A673 (cell line): ENCODE results near the gene C18orf54. TPM values are rescaled to one million over a fixed set of nuclear protein-coding genes. Genes with fewer than 3 reads are reported as not detected.

ENCODE experiments used
- BruUV-seq: library from RNA; stranded (reverse); fragments of 400-500 nt; replicated peaks from 2 replicates; lab custom pipeline; 2021; lab: Mats Ljungman, UMichigan
- CTCF ChIA-PET: fragments of 300-600 bp; sonication (Branson Sonifier 250); formaldehyde crosslinking; loops from one replicate; lab custom pipeline; 2022; ENCODE audit warnings: antibody characterized with exemption; lab: Charles Lee
- POLR2A ChIA-PET: fragments of 300-600 bp; sonication (Branson Sonifier 250); formaldehyde crosslinking; loops from one replicate; lab custom pipeline; 2022; ENCODE audit warnings: antibody characterized with exemption; ENCODE audit not compliant: low non-redundant PET; lab: Charles Lee
- DNase-seq: peaks from one replicate; pipeline ENCODE4 v3.0.0-alpha.2; 2015; ENCODE audit warnings: low spot score
- H3K27ac ChIP-seq: fragments of 200-600 bp; sonication (generic); 2 replicates; pipeline ENCODE4 v1.5.1; 2016; ENCODE audit warnings: mixed run types, low read depth, mild to moderate bottlenecking, mixed read lengths, antibody characterized with exemption, low read length; ENCODE audit not compliant: poor library complexity, severe bottlenecking
- H3K27me3 ChIP-seq: fragments of 200-600 bp; sonication (generic); replicated peaks from 2 replicates; pipeline ENCODE4 v1.6.1; 2017; ENCODE audit warnings: mixed run types, low read depth, mild to moderate bottlenecking, mixed read lengths, antibody characterized with exemption, low read length; ENCODE audit not compliant: insufficient read depth, poor library complexity
- H3K36me3 ChIP-seq: fragments of 200-600 bp; sonication (generic); 2 replicates; pipeline ENCODE4 v1.6.1; 2016; ENCODE audit warnings: mixed run types, mild to moderate bottlenecking, mixed read lengths, antibody characterized with exemption, low read length; ENCODE audit not compliant: insufficient read depth, poor library complexity, severe bottlenecking
- H3K4me1 ChIP-seq: fragments of 200-600 bp; sonication (generic); 2 replicates; pipeline ENCODE4 v1.6.1; 2017; ENCODE audit warnings: mixed run types, mild to moderate bottlenecking, mixed read lengths, antibody characterized with exemption, low read length; ENCODE audit not compliant: insufficient read depth, poor library complexity, severe bottlenecking
- H3K4me3 ChIP-seq: fragments of 200-600 bp; sonication (generic); 2 replicates; pipeline ENCODE4 v1.5.1; 2016; ENCODE audit warnings: low read depth, mixed run types, mild to moderate bottlenecking, mixed read lengths, low read length; ENCODE audit not compliant: poor library complexity, severe bottlenecking
- H3K9me3 ChIP-seq: fragments of 200-600 bp; sonication (generic); 2 replicates; pipeline ENCODE4 v1.6.1; 2016; ENCODE audit warnings: mixed run types, low read depth, mild to moderate bottlenecking, mixed read lengths, antibody characterized with exemption, low read length; ENCODE audit not compliant: poor library complexity, severe bottlenecking
- EZH2 ChIP-seq: fragments of 200-600 bp; sonication (generic); IDR thresholded peaks from 2 replicates; pipeline ENCODE4 v1.6.1; 2017; ENCODE audit warnings: borderline replicate concordance, low read depth, mild to moderate bottlenecking, mixed read lengths, antibody characterized with exemption, low read length; ENCODE audit not compliant: poor library complexity, severe bottlenecking
- intact Hi-C: fragments of 100-400 bp; cut with micrococcal nuclease; formaldehyde crosslinking; loops from one replicate; pipeline ENCODE4 v1.10.0; 2022; ENCODE audit not compliant: unreplicated experiment
- total RNA-seq: library from RNA; stranded (reverse); gene quantifications from 2 replicates; pipeline ENCODE4 v1.2.3, GENCODE V29; 2021
- TF ChIP-seq, protein P1 (sequence below): fragments of 300-800, 200-600 bp; sonication (generic); conservative IDR thresholded peaks from 2 replicates; pipeline ENCODE4 v1.5.1; 2017; ENCODE audit warnings: low read depth, mild to moderate bottlenecking, antibody characterized with exemption, low read length, moderate library complexity, mixed read lengths

Gene C18orf54
- total RNA-seq, 1 experiment from 2014 or later, result 15.6 TPM

DNA sequence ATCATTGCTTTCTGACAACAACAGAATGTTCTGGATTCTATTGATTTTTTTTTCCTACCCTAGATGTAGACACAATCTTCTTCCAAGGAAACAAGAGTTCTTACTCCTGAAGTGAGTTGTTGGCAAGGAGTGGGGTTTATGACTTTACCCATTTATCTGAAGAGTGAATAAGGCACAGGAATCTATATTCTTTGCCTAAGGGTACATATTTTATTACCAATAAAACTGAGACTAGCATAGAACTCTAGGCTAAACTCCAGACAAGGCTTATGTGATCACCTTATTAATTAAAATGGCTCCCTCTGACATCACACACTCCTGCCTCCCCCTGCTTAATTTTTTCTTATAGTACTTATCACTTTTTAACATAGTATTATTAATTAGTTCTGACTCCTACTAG, 47.6 kb downstream of the C18orf54 start:
- no peaks in the 10 kb centered on the region for H3K36me3 ChIP-seq
- BruUV-seq, result no TSS peak
- H3K9me3 ChIP-seq, result no peaks in the 10 kb centered on the region
- DNase-seq, result no peak
- TF ChIP-seq EZH2, result no peak
- TF ChIP-seq, protein P1, sequence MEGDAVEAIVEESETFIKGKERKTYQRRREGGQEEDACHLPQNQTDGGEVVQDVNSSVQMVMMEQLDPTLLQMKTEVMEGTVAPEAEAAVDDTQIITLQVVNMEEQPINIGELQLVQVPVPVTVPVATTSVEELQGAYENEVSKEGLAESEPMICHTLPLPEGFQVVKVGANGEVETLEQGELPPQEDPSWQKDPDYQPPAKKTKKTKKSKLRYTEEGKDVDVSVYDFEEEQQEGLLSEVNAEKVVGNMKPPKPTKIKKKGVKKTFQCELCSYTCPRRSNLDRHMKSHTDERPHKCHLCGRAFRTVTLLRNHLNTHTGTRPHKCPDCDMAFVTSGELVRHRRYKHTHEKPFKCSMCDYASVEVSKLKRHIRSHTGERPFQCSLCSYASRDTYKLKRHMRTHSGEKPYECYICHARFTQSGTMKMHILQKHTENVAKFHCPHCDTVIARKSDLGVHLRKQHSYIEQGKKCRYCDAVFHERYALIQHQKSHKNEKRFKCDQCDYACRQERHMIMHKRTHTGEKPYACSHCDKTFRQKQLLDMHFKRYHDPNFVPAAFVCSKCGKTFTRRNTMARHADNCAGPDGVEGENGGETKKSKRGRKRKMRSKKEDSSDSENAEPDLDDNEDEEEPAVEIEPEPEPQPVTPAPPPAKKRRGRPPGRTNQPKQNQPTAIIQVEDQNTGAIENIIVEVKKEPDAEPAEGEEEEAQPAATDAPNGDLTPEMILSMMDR, result no peak
- H3K4me3 ChIP-seq, result no peak overlapping the region
- intact Hi-C loops, result no loop called here
- H3K27me3 ChIP-seq, result no peaks in the 10 kb centered on the region
- no peak overlapping the region for H3K27ac ChIP-seq
- H3K4me1 ChIP-seq, result no peaks in the 10 kb centered on the region
- CTCF ChIA-PET, result no interaction called here
- POLR2A ChIA-PET, result no interaction called here

DNA sequence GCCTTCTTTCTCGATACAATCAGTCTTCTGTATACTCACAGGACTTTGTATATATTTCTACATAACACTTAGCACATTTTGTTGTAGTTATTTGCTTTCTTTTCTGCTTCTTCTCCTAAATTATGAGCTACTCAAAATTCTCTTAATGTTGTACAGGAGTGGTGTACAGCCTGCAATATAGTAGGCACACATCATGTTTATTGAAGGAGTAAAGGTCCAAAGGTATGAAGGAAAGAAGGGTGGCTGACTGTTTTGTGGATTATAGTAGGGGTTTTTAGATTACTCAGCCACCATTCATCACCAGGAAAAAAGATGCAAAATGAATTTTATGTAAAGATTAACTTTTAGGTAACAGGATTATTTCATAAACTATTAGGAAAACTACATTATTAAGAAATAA, 54.1 kb downstream of the C18orf54 start:
- H3K4me3 ChIP-seq, result no peak overlapping the region
- no TSS peak for BruUV-seq
- no peak for TF ChIP-seq EZH2
- TF ChIP-seq, protein P1, result no peak
- peaks cover 13% of the 10 kb centered on the region for H3K4me1 ChIP-seq
- no peaks in the 10 kb centered on the region for H3K9me3 ChIP-seq
- H3K27me3 ChIP-seq, result no peaks in the 10 kb centered on the region
- no peak for DNase-seq
- H3K27ac ChIP-seq, result no peak overlapping the region
- H3K36me3 ChIP-seq, result no peaks in the 10 kb centered on the region
- POLR2A ChIA-PET, result no interaction called here
- CTCF ChIA-PET, result no interaction called here
- intact Hi-C loops, result no loop called here

DNA sequence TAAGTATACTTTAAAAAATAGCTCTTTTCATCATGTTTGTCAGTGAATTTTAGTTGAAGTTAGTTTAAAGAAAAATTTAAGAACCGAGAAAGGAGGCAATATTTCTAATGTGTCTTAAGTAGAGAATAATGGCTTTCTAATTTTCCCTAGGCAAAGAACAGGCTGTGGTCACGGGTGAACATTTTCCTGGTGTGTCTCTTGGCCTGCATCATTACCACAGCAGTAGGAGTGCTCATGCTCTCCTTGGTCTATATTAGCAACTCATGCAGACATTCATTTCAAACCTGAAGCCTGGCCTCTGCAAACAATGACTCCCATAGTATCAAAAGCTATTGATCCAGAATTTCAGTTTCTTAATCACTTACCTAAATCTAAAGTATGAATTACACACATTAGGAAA, 57.4 kb downstream of the C18orf54 start:
- no peak for TF ChIP-seq EZH2
- TF ChIP-seq, protein P1, result no peak
- Histone ChIP-seq H3K9me3 (no peaks in the 10 kb centered on the region), H3K27me3 (no peaks in the 10 kb centered on the region), H3K4me1 (peaks cover 18% of the 10 kb centered on the region), H3K36me3 (no peaks in the 10 kb centered on the region), H3K4me3 (no peak overlapping the region), H3K27ac (no peak overlapping the region)
- BruUV-seq, result no TSS peak
- POLR2A ChIA-PET, result no interaction called here
- no peak for DNase-seq
- intact Hi-C loops, result no loop called here
- CTCF ChIA-PET, result no interaction called here
